ENCODE results near the gene UBTD1.
"Not testable (repeated sequence)": the region's sequence is repeated elsewhere in the genome, so short reads cannot be mapped to it uniquely, and the experiment has no call there.

UBTD1 gene

GRCh38 chr10:97525086-97525485 lies 26.4 kb downstream of the UBTD1 start:
- no peak for DNase-seq (ENCODE audit: low read depth)
- no peak overlapping the region for H3K4me3 ChIP-seq (ENCODE audit: control insufficient read depth, low read depth, low read length)
- no peak for TF ChIP-seq CTCF (conservative IDR thresholded peaks at IDR 0.05; ENCODE audit: control insufficient read depth, insufficient read depth, low read depth, low read length)

- no peak overlapping the region for H3K4me3 ChIP-seq (ENCODE audit: control insufficient read depth, low read depth, low read length)
- TF ChIP-seq CTCF (conservative IDR thresholded peaks at IDR 0.05; ENCODE audit: control insufficient read depth, insufficient read depth, low read depth, low read length) = no peak
Observed at GRCh38 chr10:97525683-97526110, 27.0 kb downstream of the UBTD1 start.

GRCh38 chr10:97528876-97529275 lies 30.2 kb downstream of the UBTD1 start:
- H3K4me3 ChIP-seq (ENCODE audit: control insufficient read depth, low read depth, low read length); DNase-seq (ENCODE audit: low read depth): not testable (repeated sequence)

More at GRCh38 chr10:97525683-97526110, 27.0 kb downstream of the UBTD1 start:
- no peak for DNase-seq (ENCODE audit: low read depth)

- no peak overlapping the region for H3K4me3 ChIP-seq (ENCODE audit: control insufficient read depth, low read depth, low read length)
- DNase-seq (ENCODE audit: low read depth) = no peak
- no peak for TF ChIP-seq CTCF (conservative IDR thresholded peaks at IDR 0.05; ENCODE audit: control insufficient read depth, insufficient read depth, low read depth, low read length)
Observed at GRCh38 chr10:97529685-97530465, 31.2 kb downstream of the UBTD1 start.

DNA sequence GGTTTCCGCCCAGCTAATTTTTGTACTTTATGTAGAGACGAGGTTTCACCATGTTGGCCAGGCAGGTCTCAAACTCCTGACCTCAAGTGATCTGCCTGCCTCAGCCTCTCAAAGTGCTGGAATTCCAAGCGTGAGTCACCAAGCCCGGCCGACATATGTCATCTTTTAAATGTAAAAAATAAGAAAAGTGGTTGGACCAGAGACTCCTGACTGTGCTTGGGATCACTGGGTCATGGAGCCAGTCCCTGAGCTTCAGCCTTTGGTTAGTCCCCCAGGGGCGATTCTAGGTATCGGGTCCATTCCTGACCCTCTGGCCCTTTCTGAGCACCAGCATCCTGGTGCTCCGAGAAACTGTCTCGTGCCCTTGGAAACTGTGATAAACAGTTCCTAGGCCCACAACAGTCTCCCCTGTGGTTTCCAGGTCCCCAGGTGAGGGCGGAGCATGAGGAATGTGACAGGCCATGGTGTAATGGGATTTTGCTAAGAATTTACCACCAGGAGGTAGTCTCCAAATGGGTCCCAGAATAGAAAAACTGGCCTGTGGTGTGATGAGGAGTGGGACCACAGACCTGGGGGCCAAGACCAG lies 32.8 kb downstream of the UBTD1 start:
- H3K4me3 ChIP-seq (ENCODE audit: control insufficient read depth, low read depth, low read length) = no peak overlapping the region
- DNase-seq (ENCODE audit: low read depth) = peak; percentile 61
- no peak for TF ChIP-seq CTCF (conservative IDR thresholded peaks at IDR 0.05; ENCODE audit: control insufficient read depth, insufficient read depth, low read depth, low read length)

GRCh38 chr10:97532935-97533671 lies 34.4 kb downstream of the UBTD1 start:
- H3K4me3 ChIP-seq (ENCODE audit: control insufficient read depth, low read depth, low read length) = no peak overlapping the region
- TF ChIP-seq CTCF (conservative IDR thresholded peaks at IDR 0.05; ENCODE audit: control insufficient read depth, insufficient read depth, low read depth, low read length) = no peak
- DNase-seq (ENCODE audit: low read depth) = peak; percentile 57

GRCh38 chr10:97533888-97534287 lies 35.2 kb downstream of the UBTD1 start:
- no peak overlapping the region for H3K4me3 ChIP-seq (ENCODE audit: control insufficient read depth, low read depth, low read length)
- DNase-seq (ENCODE audit: low read depth) = no peak
- no peak for TF ChIP-seq CTCF (conservative IDR thresholded peaks at IDR 0.05; ENCODE audit: control insufficient read depth, insufficient read depth, low read depth, low read length)

Data from fibroblast of mammary gland (primary cell).